ENCODE measurements around the gene RPL12.

RPL12 gene

DNA sequence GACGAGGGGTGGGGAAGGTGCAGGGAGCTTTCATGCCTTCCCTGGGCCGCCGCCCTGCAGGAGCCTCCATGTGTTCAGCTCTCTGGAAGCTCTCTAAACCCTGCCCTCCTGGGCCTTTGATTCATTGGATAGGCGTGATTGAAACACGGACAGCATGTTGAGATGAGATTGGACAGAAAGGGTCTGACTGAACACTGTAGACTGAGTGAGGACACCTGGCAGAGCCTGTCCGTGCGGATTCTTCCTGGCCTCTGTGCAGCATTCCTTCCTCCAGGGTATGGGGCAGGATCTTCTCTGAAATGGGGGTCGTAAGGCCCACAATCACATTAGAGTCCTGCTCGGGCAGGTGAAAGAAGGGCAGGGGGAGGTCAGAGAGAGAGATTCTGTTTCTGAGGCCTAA is 12.8 kb downstream of the RPL12 start:
- DNase-seq (ENCODE audit: low read depth): no peak

DNA sequence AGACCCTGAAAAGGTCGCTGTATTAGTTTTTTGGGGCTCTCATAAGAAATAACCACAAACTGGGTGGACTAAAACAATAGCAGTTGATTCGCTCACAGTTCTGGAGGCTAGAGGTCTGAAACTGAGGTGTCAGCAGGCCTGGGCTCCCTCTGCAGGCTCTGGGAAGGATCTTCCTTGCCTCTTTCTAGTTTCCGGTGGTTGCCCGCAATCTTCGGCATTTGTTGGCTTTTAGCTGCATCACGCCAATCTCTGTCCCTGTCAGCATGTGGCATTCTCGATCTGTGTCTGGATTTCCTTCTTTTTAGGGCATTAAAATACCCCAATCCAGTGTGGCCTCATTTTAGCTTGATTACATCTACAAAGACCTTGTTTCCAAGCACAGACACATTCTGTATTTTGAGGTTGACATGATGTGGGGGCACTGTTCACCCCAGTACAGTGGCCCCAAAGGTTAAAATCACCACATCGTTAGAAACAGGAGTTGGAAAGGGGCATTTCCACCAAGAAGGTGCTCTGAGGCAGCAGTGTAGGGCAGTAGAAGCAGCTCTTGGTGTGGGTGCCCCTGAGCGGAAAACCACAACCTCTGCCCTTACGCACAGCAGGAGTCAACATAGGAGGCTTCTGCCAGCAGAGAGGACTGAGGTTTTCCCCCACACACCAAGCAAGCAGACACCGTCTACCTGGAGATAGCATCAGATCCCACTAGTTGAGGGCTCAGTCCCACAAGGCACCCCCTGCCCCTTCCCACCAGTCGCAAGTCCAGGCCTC is 13.5 kb downstream of the RPL12 start:
- no peak for DNase-seq (ENCODE audit: low read depth)

DNA sequence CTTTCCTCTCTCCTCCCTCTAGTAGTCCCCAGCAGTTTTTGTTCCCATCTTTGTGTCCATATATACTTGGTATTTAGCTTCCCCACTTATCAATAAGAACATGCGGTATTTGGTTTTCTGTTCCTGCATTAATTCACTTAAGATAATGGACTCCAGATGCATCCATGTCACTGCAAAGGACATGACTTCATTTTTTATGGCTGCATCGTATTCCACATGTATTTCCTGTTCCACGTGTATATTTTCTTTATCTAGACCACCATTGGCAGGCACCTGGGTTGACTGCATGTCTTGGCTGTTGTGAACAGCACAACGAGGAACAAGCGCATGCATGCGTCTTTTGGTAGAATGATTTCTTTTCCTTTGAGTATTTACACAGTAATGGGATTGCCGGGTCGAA is 20.8 kb downstream of the RPL12 start:
- no peak for DNase-seq (ENCODE audit: low read depth)

DNA sequence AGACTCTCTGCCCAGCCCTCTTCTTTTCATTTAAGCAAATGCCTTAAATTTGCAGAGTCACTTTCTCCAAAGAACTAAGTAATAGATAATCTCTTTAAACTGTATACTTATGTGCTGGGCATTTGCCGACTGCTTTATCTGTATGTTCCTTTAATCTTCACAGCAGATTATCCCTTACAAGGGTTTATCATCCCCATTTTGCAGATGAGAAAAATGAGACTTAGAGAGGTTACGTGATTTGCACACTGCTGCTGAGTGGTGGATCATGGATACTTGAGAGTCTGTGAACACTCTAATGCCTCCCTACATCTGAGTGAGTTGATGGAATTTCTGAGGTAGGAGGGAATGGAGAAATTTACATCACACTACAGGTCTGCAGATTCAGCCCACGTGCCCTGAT is 22.9 kb downstream of the RPL12 start:
- DNase-seq (ENCODE audit: low read depth): no peak

DNA sequence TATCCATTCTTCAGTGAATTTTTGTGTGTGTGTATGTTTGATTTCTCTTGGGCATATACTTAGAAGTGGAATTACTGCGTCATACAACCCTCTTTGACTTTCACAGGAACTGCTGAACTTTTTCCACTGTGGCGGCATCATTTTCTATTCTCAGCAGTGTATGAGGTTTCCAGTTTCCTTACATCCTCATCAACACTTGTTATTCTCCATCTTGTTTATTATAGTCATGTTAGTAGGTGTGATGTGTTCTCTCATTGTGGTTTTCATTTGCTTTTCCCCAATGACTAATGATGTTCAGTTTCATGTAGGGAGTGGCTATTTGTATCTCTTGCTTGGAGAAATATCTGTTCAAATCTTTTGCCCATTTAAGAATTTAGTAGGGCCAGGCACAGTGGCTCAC is 24.4 kb downstream of the RPL12 start:
- DNase-seq (ENCODE audit: low read depth): no peak

DNA sequence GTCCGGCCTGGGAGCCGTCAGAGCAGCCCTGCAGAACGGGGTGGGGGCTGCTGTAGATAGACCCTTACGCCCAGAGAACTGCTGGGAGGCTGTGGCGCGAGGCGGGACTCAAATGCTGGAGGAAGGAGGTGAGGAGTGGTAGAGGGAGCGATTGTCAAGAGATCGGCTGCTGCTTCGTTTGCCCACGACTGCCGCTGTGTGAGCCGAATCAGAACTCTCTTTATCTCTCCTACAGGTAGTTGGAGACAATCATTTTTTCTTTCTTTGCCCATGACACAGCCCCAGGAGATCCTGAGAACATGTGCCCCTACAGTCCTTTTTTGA is 26.6 kb downstream of the RPL12 start:
- no peak for DNase-seq (ENCODE audit: low read depth)

DNA sequence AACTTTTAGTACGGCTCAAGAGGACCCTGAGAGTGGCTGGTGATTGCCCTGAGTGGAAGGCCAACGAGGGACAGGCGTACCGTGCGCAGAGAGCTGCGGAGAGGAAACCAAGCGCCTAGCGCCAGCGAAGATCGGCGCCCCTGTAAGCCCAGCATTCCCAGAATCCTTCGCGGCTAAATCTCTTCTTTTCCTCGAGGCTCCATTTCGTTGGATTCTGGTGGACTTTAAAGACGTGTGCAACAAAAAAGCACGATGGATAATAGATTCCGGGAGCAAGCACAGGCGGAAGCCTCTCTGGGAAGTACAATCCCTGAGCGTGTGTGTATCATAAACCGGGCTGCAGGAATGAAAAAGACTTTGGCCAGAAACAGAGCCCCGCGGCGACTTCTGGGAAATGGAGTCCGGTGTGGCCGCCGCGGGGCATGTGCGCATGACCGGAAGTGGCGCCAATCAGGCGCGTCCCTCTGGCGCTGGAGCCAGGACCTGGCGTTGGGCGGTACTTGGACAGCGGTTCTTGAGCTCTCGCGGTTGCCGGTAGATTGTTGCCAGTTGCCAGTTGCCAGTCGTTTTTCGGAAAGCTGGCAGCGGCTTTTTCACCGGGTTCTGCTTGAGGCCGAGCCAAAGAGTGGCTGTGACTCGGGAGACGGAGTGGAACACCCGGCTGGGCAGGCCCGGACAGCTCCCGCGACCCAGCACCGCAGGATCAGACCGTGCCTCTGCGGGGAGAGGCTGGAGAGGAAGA is 27.1 kb downstream of the RPL12 start, which contains the start of gene ZNF79:
TSS of gene ZNF79 (plus strand) at position 449 of the 742 bp plus-strand sequence. CDS start 406 bp downstream, outside the sequence.
- peak; percentile 66 for DNase-seq (ENCODE audit: low read depth)

DNA sequence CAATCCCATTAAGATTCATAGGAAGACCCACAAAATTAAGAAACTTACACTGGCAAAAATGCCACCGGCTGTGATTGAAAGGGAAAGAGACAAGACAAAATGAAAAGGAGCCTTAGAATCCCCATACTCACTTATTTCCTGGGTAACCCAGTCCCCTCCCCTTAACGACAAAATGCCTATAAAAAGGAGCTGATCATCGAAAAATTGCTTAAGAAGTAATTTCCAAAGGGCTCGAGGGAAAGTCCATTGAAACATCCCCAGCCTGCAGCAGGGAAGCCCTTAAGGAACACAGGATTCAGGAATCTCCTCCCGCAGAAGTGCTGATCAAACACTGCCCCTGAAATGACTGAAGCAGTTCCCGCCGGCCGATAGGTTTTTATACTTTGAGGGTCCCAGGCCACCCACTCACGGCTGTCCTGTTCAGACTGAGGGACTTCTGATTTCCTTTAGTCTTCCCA is 27.7 kb downstream of the RPL12 start:
- no peak for DNase-seq (ENCODE audit: low read depth)

DNA sequence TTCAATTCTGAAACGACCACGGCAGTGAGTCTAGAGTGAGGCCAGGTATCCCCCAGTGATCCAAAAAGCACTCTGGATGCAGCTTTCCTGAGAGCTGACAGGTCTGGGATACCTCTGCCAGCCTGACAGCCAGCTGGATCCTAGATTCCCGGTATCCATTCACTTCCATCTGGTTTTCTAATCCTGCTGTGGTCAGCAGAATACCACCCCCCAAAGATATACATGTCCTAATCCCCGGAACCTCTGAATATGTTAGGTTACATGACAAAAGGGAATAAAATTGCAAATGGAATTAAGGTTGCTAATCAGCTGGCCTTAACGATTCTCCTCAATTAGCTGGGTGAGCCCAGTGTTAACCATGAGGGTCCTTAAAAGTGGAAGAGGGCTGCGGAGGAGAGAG is 28.4 kb downstream of the RPL12 start:
- DNase-seq (ENCODE audit: low read depth): no peak

DNA sequence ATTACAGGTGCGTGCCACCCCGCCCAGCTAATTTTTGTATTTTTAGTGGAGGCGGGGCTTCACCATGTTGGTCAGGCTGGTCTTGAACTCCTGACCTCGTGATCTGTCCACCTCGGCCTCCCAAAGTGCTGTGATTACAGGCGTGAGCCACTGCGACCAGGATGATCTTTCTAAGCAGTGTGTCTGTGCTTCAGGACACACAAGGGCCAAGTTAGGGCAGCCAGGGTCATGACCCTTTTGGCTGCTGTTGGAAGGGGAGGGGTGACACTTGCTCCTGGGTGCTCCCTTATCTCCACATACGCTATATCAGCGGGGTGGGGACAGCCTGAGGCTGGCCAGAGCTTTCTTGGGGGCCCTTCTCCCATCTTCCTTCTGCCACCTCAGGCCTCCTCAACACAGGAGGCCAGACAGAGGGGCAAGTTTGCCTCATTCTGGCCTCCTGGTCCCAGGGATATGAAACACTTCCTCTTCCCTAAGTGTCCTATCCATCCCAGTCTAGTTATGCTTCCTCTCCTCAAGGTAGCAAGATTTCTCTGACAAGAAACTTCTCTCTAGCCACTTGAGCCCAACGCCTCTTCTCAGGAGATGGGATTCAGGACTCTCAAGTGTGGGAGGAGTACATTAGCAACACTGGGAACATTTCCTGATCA is 28.9 kb downstream of the RPL12 start:
- DNase-seq (ENCODE audit: low read depth): no peak

DNA sequence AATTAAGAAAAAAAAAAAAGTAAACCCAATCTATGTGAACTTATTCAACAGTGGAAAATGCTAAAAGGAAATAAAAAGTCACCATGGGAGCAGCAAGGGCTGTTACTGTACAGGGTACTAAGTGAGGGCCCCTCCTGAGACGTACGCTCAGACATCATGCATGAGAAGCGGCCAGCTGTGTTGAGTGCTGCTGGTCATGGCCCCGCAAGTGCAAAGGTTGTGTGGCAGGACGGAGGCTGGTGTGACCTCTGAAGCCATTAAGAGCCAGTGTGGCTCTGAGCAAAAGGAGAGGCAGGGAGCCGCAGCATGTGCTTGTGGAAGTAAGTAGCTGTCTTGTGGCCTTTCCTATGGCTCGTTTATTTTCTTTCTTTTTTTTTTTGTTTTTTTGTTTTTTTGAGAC is 30.1 kb downstream of the RPL12 start:
- DNase-seq (ENCODE audit: low read depth): no peak

DNA sequence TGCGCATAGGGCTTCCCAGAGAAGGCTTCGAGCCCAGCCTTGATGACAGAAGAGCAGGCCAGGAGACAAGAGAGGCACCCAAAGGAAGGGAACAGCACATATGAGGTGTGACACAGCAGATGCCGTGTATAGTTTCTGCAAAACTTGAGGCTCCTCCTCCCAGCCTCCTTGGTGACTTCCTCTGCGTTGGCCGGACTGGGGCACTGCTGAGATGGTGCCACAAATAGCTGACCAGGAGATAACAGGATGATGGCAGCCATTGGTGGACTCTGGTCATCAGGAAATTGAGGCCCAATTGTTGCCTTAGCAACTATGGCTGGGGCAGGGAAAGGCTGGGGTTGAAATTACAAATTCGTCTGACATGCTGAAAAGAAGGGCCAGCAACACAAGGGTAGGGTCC is 31.9 kb downstream of the RPL12 start:
- DNase-seq (ENCODE audit: low read depth): no peak

DNA sequence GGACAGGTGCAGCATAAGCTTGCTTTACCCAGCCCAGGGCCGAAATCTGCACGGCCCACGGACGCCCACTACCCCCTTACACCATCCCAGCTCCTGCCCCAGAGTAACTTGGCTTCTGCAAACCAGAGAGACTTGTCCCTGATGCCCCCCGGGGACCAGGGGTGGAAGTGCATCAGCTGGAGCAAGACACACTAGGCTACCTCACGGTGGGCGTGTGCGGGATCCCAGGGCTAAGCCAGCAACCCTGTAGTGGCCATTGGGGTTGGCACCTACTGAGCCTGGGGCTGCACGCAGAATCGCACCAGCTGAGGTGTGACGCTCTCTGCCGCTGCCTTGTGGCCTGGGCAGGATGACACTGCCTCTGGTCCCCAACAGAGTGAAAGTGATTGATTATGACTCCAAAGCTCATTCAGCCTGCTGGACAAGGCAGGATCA is 33.2 kb downstream of the RPL12 start:
- DNase-seq (ENCODE audit: low read depth): no peak

DNA sequence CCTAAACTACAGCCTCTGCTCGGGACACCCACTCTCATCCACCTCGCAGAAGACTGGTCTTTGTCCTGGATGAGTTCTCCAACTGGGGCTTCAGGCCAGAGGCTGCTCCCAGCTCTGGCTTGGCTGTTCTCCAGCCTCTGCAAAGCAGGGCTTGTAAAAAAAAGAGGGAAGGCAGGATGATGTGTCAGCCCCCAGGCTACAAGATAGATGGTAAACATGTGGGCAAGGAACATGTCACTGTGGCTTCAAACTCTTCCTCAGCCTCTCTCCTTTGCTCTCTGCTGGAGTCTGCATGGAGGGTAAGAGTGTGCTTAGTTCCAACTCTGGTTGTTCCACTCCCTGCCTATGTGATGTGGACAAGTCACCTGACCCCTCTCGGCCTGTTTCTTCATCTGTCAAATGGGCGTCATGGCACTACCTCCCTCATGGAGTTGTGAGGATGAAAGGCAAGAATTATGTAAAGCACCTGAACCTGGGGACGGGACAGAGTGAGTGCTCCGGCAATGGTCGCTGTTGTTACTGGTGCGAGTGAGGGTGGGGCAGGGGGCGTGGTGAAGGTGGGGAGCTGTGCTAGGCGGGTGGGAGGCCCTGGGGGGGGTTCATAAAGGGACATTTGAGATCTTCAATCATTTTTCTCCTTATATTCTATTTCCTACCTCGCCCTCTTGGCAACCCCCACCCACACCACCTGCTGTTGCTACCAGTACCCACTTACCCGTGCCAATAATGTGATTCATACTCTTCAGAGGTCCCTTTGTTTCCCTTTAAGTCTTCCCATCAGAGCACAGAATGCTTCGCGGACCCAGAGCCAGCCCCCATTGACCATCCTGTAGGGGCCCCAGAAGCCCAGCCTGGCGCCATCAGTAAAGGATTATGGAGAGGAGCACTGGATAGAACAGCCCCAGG is 33.8 kb downstream of the RPL12 start:
- no peak for DNase-seq (ENCODE audit: low read depth)

DNA sequence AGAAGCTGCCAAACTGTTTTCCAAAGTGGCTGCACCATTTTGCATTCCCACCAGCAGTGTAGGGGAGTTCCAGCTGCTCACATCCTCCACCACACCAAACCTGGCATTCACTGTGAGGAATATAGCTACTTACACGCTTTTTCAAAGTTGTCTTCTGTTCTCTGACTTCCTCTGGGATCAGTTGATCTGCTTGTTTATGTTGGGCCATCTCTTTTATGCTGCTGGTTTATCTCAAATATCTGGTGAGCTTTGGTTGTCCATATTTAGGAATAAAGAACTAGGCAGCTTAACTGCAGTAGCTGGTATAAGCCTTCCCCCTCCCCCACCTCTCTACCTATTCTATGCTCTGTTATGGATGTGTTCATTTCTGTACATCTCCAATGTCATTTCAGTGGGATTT is 35.5 kb downstream of the RPL12 start:
- no peak for DNase-seq (ENCODE audit: low read depth)

DNA sequence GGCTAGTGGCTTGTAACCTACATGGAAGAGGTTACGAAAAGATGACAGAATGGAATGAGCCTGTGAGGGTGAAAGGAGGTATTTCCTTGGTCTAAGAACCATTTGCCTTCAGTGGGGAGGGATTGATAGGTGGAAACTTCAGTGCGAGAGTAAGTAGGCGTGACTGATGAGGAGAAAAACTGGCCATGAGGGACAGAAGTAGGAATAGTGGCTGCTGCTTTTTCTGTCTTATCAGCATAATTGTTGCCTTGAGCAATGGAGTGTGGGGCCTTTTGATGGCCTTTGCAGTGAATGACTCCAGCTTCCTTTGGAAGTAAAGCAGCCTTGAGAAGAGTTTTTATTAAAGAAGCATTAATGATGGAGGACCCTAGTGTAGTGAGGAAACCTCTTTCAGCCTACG is 36.1 kb downstream of the RPL12 start:
- DNase-seq (ENCODE audit: low read depth): no peak

DNA sequence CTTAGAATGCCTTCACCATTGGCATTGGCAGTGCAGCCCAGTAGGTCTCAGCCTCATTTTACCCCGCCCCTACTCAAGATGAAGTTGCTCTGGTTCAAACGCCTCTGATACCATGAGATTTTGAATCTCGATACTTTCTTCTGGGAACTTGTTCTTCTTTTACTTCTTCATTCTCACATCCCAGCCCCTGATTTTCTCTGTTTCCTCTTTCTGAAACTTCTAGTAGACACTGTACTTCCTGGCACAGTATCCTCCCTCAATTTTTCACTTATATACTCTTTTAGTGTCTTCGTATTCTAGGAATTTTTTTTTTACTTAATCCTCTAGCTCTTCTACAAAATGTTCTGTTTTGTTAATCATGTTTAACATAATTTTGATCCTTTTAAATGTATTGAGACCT is 40.1 kb downstream of the RPL12 start:
- no peak for DNase-seq (ENCODE audit: low read depth)

DNA sequence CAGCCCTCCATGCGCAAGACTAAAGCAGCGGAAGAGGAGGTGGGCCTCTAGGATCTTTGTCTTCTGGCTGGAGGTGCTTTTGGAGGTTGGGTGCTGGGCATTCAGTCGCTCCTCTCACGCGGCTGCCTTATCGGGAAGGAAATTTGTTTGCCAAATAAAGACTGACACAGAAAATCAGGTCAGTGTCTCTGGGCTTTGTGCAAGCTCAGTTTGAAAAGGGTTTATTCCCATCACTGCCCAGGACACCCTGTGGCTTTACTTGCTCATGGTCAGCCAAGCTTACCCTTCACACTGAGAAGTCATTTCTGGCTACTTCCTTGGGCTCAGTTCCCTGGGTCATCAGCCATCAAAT is 43.7 kb downstream of the RPL12 start:
- DNase-seq (ENCODE audit: low read depth): no peak

DNA sequence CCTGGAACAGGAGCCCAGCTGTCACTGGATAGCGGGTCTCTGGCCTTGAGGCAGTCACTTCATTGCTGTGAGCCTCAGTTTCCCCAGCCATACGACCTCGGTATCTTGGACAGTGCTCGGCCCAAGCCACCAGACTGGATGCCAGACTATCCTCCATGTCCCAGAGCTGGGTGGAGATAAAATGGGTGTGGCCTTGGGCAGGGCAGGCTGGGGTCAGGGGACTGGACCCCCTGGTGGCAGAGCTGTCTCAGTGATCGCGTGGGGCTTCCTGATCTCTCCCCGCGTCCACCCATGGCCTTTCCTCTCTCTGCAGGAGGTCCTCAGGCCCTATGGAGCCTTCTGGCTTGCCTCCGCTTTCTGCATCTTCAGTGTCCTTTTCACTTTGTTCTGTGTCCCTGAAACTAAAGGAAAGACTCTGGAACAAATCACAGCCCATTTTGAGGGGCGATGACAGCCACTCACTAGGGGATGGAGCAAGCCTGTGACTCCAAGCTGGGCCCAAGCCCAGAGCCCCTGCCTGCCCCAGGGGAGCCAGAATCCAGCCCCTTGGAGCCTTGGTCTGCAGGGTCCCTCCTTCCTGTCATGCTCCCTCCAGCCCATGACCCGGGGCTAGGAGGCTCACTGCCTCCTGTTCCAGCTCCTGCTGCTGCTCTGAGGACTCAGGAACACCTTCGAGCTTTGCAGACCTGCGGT is 44.3 kb downstream of the RPL12 start:
- no peak for DNase-seq (ENCODE audit: low read depth)

DNA sequence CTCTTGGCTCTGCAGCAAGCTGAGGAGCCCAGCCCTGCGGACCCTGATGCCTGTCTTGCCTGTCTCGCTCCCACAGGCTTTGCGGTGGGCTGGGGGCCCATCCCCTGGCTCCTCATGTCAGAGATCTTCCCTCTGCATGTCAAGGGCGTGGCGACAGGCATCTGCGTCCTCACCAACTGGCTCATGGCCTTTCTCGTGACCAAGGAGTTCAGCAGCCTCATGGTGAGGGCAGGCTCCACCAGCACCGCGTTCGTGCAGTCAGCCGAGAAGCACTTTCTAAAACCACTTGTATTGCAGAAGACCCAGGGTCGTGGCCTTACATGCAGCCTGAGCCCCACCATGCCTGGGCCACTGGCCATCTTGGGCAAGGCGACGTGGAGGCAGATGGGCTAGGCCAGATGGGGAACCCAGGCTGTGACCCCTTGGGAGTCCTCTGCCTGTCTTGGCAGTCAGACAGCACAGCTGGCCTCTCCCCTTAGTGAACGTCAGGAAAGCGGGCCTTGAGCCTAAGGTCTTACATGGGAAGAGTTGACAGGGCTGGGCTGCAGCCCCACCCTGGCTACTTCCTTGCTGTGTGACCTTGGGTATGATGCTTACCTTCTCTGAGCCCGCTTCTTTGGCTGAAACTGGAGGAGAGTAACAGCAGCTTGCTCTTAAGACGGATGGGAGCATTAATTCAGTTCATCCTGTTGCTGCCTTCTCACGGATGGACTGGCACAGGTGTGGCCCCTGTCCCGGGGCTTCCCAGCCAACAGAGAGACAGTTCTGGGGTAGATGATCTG is 45.7 kb downstream of the RPL12 start:
- DNase-seq (ENCODE audit: low read depth): no peak

DNA sequence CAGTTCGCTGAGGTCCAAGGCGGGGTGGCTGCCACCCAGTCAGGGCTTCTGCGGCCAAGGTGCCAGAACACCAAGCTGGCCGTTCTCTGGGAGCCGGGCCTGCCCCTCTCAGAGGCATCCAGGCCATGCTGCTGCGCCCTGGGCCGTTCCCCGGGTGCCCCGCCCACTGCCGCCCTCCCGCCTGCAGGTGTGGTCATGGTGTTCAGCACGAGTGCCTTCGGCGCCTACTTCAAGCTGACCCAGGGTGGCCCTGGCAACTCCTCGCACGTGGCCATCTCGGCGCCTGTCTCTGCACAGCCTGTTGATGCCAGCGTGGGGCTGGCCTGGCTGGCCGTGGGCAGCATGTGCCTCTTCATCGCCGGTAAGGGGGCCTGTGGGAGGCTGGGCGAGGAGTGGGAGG is 46.6 kb downstream of the RPL12 start:
- DNase-seq (ENCODE audit: low read depth): no peak

Measured in non-pigmented ciliary epithelial cell (primary cell).